SK-N-SH (cell line): ENCODE data around the gene SMIM11. TPM values are rescaled to one million over a fixed set of nuclear protein-coding genes. Genes with fewer than 3 reads are reported as not detected.

Experiments used
- CTCF ChIA-PET: fragments of 300-600, 350-600 bp; formaldehyde crosslinking; extraction: SDS; loops from one replicate; lab custom pipeline; 2021; lab: Yijun Ruan, JAX
- POLR2A ChIA-PET: fragments of 350-600 bp; sonication (Branson Sonifier 250); formaldehyde crosslinking; extraction: SDS; loops from one replicate; lab custom pipeline; 2020; ENCODE audit warnings: antibody characterized with exemption, inconsistent platforms; lab: Yijun Ruan, JAX
- DNase-seq: peaks from one replicate; pipeline ENCODE4 v3.0.0; 2012
- H2AFZ ChIP-seq: fragments of 200-600 bp; sonication (generic); 2 replicates; pipeline ENCODE4 v1.8.1; 2016; ENCODE audit warnings: antibody characterized with exemption, mild to moderate bottlenecking, low read depth
- H3F3A ChIP-seq: fragments of 200-600 bp; sonication (generic); replicated peaks from 2 replicates; pipeline ENCODE3; 2016; ENCODE audit warnings: antibody characterized with exemption, mild to moderate bottlenecking; ENCODE audit not compliant: insufficient read depth
- H3K27ac ChIP-seq, 2 experiments: fragments of 200-500 bp in 1 of 2; fragments of 200-600 bp in 1 of 2; sonication (Bioruptor generic) in 1 of 2; sonication (generic), shearing (Covaris generic) in 1 of 2; 2 replicates each; pipeline versions ENCODE4 v1.5.1 to v1.6.1; 2014 to 2016; ENCODE audit warnings: low read depth in 2 of 2, inconsistent platforms in 1 of 2, low read length in 1 of 2, mild to moderate bottlenecking in 1 of 2, mixed read lengths in 1 of 2
- H3K27me3 ChIP-seq: fragments of 200-600 bp; sonication (generic), shearing (Covaris generic); 2 replicates; pipeline ENCODE4 v1.6.1; 2016; ENCODE audit warnings: mixed run types; ENCODE audit not compliant: insufficient read depth
- H3K36me3 ChIP-seq, 2 experiments: fragments of 200-500 bp in 1 of 2; fragments of 200-600 bp in 1 of 2; sonication (Bioruptor generic) in 1 of 2; sonication (generic) in 1 of 2; replicated peaks in 1 of 2; 2 replicates each; pipeline versions ENCODE3 to v1.5.1; 2014 to 2016; ENCODE audit warnings: low read length in 1 of 2, mild to moderate bottlenecking in 1 of 2; ENCODE audit not compliant: insufficient read depth in 2 of 2, control insufficient read depth in 1 of 2
- H3K4me1 ChIP-seq, 2 experiments: fragments of 200-500 bp in 1 of 2; fragments of 200-600 bp in 1 of 2; sonication (Bioruptor generic) in 1 of 2; sonication (generic), shearing (Covaris generic) in 1 of 2; 2 replicates each; pipeline versions ENCODE4 v1.5.1 to v1.6.1; 2014 to 2016; ENCODE audit warnings: low read depth in 1 of 2, low read length in 1 of 2, mixed run types in 1 of 2; ENCODE audit not compliant: insufficient read depth in 2 of 2, control insufficient read depth in 1 of 2
- H3K4me2 ChIP-seq: fragments of 200-600 bp; sonication (generic), shearing (Covaris generic); 2 replicates; pipeline ENCODE4 v1.6.1; 2017; ENCODE audit warnings: mixed run types
- H3K4me3 ChIP-seq, 2 experiments: fragments of 200-500 bp in 1 of 2; fragments of 200-600 bp in 1 of 2; sonication (Bioruptor generic) in 1 of 2; sonication (generic), shearing (Covaris generic) in 1 of 2; 2 replicates each; pipeline versions ENCODE4 v1.5.1 to v1.8.1; 2014 to 2016; ENCODE audit warnings: low read depth in 2 of 2, inconsistent platforms in 1 of 2, low read length in 1 of 2, mild to moderate bottlenecking in 1 of 2, mixed read lengths in 1 of 2, moderate library complexity in 1 of 2
- H3K79me2 ChIP-seq: fragments of 200-600 bp; sonication (generic); 2 replicates; pipeline ENCODE4 v1.8.1; 2017; ENCODE audit warnings: mild to moderate bottlenecking; ENCODE audit not compliant: insufficient read depth
- H3K9ac ChIP-seq: fragments of 200-600 bp; sonication (generic); 2 replicates; pipeline ENCODE4 v1.6.1; 2017; ENCODE audit warnings: mixed run types
- H3K9me2 ChIP-seq: fragments of 200-600 bp; sonication (generic); 2 replicates; pipeline ENCODE4 v1.6.1; 2017; ENCODE audit warnings: mixed run types
- H3K9me3 ChIP-seq: fragments of 200-600 bp; sonication (generic); 2 replicates; pipeline ENCODE4 v1.6.1; 2017; ENCODE audit warnings: mixed run types, mild to moderate bottlenecking, moderate library complexity
- H4K20me1 ChIP-seq: fragments of 200-600 bp; sonication (generic); 2 replicates; pipeline ENCODE4 v1.6.1; 2017; ENCODE audit warnings: mild to moderate bottlenecking, mixed run types; ENCODE audit not compliant: insufficient read depth
- CHD2 ChIP-seq: fragments of 150-350 bp; IDR thresholded peaks from 2 replicates; pipeline ENCODE4 v1.6.1; 2018; ENCODE audit warnings: low read length; ENCODE audit not compliant: partially characterized antibody
- ELF1 ChIP-seq: IDR thresholded peaks from 2 replicates; pipeline ENCODE4 v1.4.0; 2012
- EP300 ChIP-seq, 2 experiments: IDR thresholded peaks; 2 replicates each; pipeline versions ENCODE4 v1.4.0 to v1.6.1; 2012; ENCODE audit warnings: borderline replicate concordance in 1 of 2, low read depth in 1 of 2, low read length in 1 of 2
- FOSL2 ChIP-seq: IDR thresholded peaks from 2 replicates; pipeline ENCODE4 v1.4.0; 2012; ENCODE audit warnings: low read depth, mild to moderate bottlenecking, moderate library complexity, borderline replicate concordance
- FOXJ3 ChIP-seq: sonication (generic); formaldehyde crosslinking; IDR thresholded peaks from 2 replicates; pipeline ENCODE4 v1.5.1; 2020; ENCODE audit warnings: mild to moderate bottlenecking, missing genetic modification reagents
- GABPA ChIP-seq: IDR thresholded peaks from 2 replicates; pipeline ENCODE4 v1.4.0; 2012; ENCODE audit warnings: low read depth, mild to moderate bottlenecking
- JUND ChIP-seq: IDR thresholded peaks from 2 replicates; pipeline ENCODE4 v1.4.0; 2012
- MEF2A ChIP-seq: IDR thresholded peaks from 2 replicates; pipeline ENCODE4 v1.4.0; 2012; ENCODE audit warnings: low read depth, borderline replicate concordance
- MXI1 ChIP-seq: IDR thresholded peaks from 2 replicates; pipeline ENCODE4 v1.6.1; 2012; ENCODE audit warnings: mild to moderate bottlenecking, low read depth, low read length, improper control_type of control experiment
- NFIC ChIP-seq: IDR thresholded peaks from 2 replicates; pipeline ENCODE4 v1.4.0; 2012; ENCODE audit warnings: borderline replicate concordance
- POLR2AphosphoS5 ChIP-seq: IDR thresholded peaks from 2 replicates; pipeline ENCODE4 v1.6.1; 2012; ENCODE audit warnings: low read depth, low read length
- RFX5 ChIP-seq: IDR thresholded peaks from 2 replicates; pipeline ENCODE4 v1.6.1; 2012; ENCODE audit warnings: mild to moderate bottlenecking, improper control_type of control experiment, low read length
- SMC3 ChIP-seq: IDR thresholded peaks from 2 replicates; pipeline ENCODE4 v1.6.1; 2012; ENCODE audit warnings: low read depth, low read length, improper control_type of control experiment
- TCF12 ChIP-seq: IDR thresholded peaks from 2 replicates; pipeline ENCODE4 v1.4.0; 2012
- YY1 ChIP-seq: IDR thresholded peaks from 2 replicates; pipeline ENCODE4 v1.4.0; 2012; ENCODE audit warnings: low read depth, mild to moderate bottlenecking
- WGBS: methylation state at CpG from one replicate; pipeline ENCODE4 v1.1.6; 2017; ENCODE audit warnings: low lambda C conversion rate; 5-methylcytosine and 5-hydroxymethylcytosine counted together
- polyA plus RNA-seq, 3 experiments: library from polyadenylated mRNA; depleted of rRNA; stranded (reverse); fragments of >200 nt; gene quantifications; 2 replicates each; pipeline ENCODE4 v1.2.3, GENCODE V29; 2012
- TF ChIP-seq, protein P1 (sequence below): fragments of 150-350 bp; IDR thresholded peaks from 2 replicates; pipeline ENCODE4 v1.6.1; 2017; ENCODE audit warnings: antibody characterized with exemption, low read length, low read depth, borderline replicate concordance
- TF ChIP-seq, protein P2 (sequence below): IDR thresholded peaks from 2 replicates; pipeline ENCODE4 v1.6.1; 2012; ENCODE audit warnings: mild to moderate bottlenecking, low read depth, low read length, moderate library complexity
- TF ChIP-seq, protein P3 (sequence below): IDR thresholded peaks from 2 replicates; pipeline ENCODE4 v1.4.0; 2012; ENCODE audit warnings: low read depth, borderline replicate concordance

SMIM11 gene
- polyA plus RNA-seq, 1 of the 3 experiments (the other 2 are of a cell fraction) = 15.0 TPM

DNA sequence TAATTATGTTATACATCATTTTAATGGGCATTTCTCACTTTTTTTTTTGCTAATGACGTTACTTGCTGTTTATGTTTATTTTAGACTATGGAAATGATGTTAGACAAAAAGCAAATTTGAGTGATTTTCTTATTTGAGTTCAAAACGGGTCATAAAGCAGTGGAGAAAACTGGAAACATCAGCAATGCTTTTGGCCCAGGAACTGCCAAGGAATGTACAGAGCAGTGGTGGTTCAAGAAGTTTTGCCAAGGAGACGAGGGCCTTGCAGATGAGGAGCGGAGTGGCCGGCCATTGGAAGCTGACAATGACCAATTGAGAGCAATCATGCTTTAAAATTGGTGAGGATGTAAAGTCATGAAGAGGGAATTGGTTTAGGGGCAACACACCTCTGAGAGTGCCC, 43.6 kb upstream of the SMIM11 start:
- no peak for TF ChIP-seq TCF12
- no peak for TF ChIP-seq RFX5
- TF ChIP-seq MEF2A = no peak
- TF ChIP-seq CHD2 = no peak
- no peak for TF ChIP-seq NFIC
- DNase-seq = no peak
- 45% methylated on average over 5 of the region's 5 CpGs for WGBS
- CTCF ChIA-PET = no interaction called here
- no peak overlapping the region for H3K4me2 ChIP-seq
- no peaks in the 10 kb centered on the region for H3K79me2 ChIP-seq
- no peaks in the 10 kb centered on the region for H4K20me1 ChIP-seq
- no peaks in the 10 kb centered on the region; the same call in 1 of the 2 replicates for H3K27me3 ChIP-seq
- H3K4me3 ChIP-seq = no peak overlapping the region
- H3K36me3 ChIP-seq = no peaks in the 10 kb centered on the region
- H3K9me2 ChIP-seq = no peaks in the 10 kb centered on the region
- no peaks in the 10 kb centered on the region for H3F3A ChIP-seq
- H3K4me1 ChIP-seq = no peaks in the 10 kb centered on the region; a peak in 1 of 4 replicates
- no peak overlapping the region for H3K27ac ChIP-seq
- H3K9me3 ChIP-seq = no peaks in the 10 kb centered on the region
- no peak overlapping the region for H3K9ac ChIP-seq
- no peak overlapping the region for H2AFZ ChIP-seq
- POLR2A ChIA-PET = no interaction called here

DNA sequence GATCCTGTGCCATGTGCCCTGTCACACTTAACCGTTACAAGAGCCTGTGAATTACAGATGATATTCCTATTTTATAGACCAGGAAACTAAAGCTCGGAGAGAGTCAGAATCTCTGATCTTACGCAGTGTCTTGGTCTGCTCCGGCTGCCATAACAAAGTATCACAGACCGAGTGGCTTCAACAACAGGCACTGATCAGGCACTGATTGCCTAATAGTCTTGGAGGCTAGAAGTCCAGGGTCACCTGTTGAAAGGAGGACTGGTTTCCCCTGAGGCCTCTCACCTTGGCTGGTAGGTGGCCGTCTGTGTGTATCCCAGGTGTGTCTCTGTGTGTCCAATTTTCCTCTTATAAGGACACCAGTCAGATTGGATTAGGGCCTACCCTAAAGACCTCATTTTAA, 43.0 kb upstream of the SMIM11 start:
- TF ChIP-seq, protein P1, sequence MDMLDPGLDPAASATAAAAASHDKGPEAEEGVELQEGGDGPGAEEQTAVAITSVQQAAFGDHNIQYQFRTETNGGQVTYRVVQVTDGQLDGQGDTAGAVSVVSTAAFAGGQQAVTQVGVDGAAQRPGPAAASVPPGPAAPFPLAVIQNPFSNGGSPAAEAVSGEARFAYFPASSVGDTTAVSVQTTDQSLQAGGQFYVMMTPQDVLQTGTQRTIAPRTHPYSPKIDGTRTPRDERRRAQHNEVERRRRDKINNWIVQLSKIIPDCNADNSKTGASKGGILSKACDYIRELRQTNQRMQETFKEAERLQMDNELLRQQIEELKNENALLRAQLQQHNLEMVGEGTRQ = no peak
- TF ChIP-seq EP300 (IDR thresholded peaks at IDR 0.05; ENCODE audit: borderline replicate concordance in 1 of 2, low read depth in 1 of 2, low read length in 1 of 2) = no peak
- TF ChIP-seq MXI1 = no peak
- TF ChIP-seq, protein P2, sequence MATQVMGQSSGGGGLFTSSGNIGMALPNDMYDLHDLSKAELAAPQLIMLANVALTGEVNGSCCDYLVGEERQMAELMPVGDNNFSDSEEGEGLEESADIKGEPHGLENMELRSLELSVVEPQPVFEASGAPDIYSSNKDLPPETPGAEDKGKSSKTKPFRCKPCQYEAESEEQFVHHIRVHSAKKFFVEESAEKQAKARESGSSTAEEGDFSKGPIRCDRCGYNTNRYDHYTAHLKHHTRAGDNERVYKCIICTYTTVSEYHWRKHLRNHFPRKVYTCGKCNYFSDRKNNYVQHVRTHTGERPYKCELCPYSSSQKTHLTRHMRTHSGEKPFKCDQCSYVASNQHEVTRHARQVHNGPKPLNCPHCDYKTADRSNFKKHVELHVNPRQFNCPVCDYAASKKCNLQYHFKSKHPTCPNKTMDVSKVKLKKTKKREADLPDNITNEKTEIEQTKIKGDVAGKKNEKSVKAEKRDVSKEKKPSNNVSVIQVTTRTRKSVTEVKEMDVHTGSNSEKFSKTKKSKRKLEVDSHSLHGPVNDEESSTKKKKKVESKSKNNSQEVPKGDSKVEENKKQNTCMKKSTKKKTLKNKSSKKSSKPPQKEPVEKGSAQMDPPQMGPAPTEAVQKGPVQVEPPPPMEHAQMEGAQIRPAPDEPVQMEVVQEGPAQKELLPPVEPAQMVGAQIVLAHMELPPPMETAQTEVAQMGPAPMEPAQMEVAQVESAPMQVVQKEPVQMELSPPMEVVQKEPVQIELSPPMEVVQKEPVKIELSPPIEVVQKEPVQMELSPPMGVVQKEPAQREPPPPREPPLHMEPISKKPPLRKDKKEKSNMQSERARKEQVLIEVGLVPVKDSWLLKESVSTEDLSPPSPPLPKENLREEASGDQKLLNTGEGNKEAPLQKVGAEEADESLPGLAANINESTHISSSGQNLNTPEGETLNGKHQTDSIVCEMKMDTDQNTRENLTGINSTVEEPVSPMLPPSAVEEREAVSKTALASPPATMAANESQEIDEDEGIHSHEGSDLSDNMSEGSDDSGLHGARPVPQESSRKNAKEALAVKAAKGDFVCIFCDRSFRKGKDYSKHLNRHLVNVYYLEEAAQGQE = no peak
- TF ChIP-seq POLR2AphosphoS5 = no peak
- no peak for TF ChIP-seq SMC3
- TF ChIP-seq FOXJ3 = no peak
- TF ChIP-seq, protein P3, sequence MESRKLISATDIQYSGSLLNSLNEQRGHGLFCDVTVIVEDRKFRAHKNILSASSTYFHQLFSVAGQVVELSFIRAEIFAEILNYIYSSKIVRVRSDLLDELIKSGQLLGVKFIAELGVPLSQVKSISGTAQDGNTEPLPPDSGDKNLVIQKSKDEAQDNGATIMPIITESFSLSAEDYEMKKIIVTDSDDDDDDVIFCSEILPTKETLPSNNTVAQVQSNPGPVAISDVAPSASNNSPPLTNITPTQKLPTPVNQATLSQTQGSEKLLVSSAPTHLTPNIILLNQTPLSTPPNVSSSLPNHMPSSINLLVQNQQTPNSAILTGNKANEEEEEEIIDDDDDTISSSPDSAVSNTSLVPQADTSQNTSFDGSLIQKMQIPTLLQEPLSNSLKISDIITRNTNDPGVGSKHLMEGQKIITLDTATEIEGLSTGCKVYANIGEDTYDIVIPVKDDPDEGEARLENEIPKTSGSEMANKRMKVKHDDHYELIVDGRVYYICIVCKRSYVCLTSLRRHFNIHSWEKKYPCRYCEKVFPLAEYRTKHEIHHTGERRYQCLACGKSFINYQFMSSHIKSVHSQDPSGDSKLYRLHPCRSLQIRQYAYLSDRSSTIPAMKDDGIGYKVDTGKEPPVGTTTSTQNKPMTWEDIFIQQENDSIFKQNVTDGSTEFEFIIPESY = no peak
- no peak for TF ChIP-seq YY1
- no peak for TF ChIP-seq GABPA
- no peak for TF ChIP-seq ELF1
- no peak for TF ChIP-seq JUND
- TF ChIP-seq FOSL2 = no peak
- no peak for TF ChIP-seq TCF12
- ChIA-PET POLR2A (no interaction called here), CTCF (interaction anchor here (0.9 kb wide), 1 partner anchor 15 kb away, joined by 3 read pairs; no protein-coding TSS in a partner anchor)
- H4K20me1 ChIP-seq = no peaks in the 10 kb centered on the region
- H3K9ac ChIP-seq = no peak overlapping the region
- no peaks in the 10 kb centered on the region; the same call in 1 of the 2 replicates for H3K27me3 ChIP-seq
- H3F3A ChIP-seq = no peaks in the 10 kb centered on the region
- no peaks in the 10 kb centered on the region for H3K9me2 ChIP-seq
- H3K79me2 ChIP-seq = no peaks in the 10 kb centered on the region
- DNase-seq = no peak
- 65% methylated on average over 5 of the region's 6 CpGs for WGBS
- no peaks in the 10 kb centered on the region for H3K36me3 ChIP-seq
- no peaks in the 10 kb centered on the region for H3K9me3 ChIP-seq
- no peak overlapping the region for H3K4me3 ChIP-seq
- H2AFZ ChIP-seq = no peak overlapping the region
- no peaks in the 10 kb centered on the region; a peak in 1 of 4 replicates for H3K4me1 ChIP-seq
- no peak overlapping the region for H3K4me2 ChIP-seq
- H3K27ac ChIP-seq = no peak overlapping the region
